Adipose tissue (tissue), 3 donors: ENCODE measurements around the gene ROR1. TPM values are rescaled to one million over a fixed set of nuclear protein-coding genes. Genes with fewer than 3 reads are reported as not detected.
"Not testable (repeated sequence)": the region's sequence is repeated elsewhere in the genome, so short reads cannot be mapped to it uniquely, and the experiment has no call there.

Experiments
- H3K27ac ChIP-seq: one replicate; pipeline ENCODE4 v1.5.1; 2013; ENCODE audit warnings: low read depth, low read length
- WGBS, 3 donors: extraction: QIAGEN DNeasy Blood & Tissue Kit; methylation state at CpG; one replicate each; pipeline ENCODE4 v1.1.7; 2013; 5-methylcytosine and 5-hydroxymethylcytosine counted together
- polyA plus RNA-seq, 3 donors: library from polyadenylated mRNA; stranded (reverse); fragments of 200-250 nt; gene quantifications; one replicate each; pipeline ENCODE4 v1.2.3, GENCODE V29; 2013
- donor health status: healthy with polysubstance abuse.
- donor health status: Bipolar disorder and iron deficiency.
- donor health status: healthy.

ROR1 gene
- polyA plus RNA-seq, 3 donors, result 2.1 to 2.8 (median 2.1) TPM

DNA sequence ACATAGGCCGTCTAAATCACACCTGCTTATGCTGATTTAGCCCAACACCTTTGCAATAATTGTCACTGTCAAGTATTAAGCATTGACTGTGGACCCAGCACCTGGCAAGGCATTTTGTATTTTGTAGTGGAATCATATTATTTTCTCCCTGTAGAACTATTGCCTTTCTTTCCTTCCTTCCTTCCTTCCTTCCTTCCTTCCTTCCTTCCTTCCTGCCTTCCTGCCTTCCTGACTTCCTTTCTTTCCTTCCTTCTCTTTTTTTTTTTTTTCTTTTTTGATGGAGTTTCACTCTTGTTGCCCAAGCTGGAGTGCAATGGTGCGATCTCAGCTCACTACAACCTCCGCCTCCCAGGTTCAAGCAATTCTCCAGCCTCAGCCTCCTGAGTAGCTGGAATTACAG, 13.5 kb downstream of the ROR1 start:
- not testable (repeated sequence) for H3K27ac ChIP-seq
- WGBS, 3 donors, result 88 to 99% (median 96%) methylated on average over 3 of the region's 3 CpGs

DNA sequence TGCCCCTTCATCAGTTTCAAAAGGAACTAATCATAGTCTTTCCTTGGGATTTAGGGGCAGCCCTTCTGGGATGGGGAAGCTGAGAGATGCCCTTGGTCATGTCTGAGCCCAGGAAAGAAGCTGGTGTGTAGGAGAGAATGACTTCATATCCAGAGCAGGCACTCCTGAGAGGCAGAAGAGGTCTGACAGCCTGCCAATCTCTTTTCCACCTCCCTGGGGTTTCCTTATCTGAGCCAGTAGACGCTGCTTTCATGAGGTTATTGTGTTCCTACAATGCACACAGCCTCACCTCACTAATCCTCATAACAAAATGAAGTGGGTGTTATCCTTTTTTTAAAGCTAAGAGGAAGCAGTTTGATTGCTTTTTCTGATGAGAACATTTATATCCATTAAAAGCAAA, 14.1 kb downstream of the ROR1 start:
- 11 to 50% (median 48%) methylated on average over 1 of the region's 1 CpG for WGBS, 3 donors
- no peak overlapping the region for H3K27ac ChIP-seq

DNA sequence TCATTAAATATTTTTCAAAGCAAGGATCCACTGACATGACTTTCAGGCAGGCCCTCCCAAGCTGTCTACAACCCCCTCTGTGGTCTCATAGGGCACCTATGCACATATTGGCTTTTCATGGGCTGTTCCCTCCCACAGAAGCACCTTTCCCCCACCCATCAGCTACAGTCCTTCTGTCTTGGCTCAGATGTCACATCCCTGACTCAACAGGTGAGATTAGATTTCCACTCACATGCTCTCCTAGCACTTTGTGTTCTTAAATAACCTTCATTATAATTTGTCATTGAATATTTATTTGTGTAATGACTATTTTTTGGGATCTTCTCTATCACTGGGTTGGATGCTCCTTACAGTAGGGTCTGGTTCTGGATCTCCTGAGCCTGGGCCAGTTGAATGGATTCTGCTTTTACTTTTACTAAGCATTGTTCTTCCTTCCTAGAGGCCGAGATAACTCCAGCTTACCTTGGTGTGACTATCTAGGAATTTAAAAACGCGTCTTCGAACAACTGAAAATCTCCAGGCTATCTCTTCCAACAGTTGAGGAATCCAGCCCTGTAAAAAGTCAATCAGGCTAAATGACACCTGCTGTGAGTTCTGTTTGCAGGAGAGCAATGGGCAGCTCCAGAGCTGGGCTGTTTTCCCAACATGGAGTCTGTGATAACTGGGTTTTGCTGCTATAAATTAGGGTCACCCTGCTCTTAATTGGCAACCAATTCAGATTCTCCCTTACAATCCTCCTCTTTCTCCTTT, 16.2 kb downstream of the ROR1 start:
- no peak overlapping the region for H3K27ac ChIP-seq
- 64 to 91% (median 82%) methylated on average over 4 of the region's 4 CpGs for WGBS, 3 donors

DNA sequence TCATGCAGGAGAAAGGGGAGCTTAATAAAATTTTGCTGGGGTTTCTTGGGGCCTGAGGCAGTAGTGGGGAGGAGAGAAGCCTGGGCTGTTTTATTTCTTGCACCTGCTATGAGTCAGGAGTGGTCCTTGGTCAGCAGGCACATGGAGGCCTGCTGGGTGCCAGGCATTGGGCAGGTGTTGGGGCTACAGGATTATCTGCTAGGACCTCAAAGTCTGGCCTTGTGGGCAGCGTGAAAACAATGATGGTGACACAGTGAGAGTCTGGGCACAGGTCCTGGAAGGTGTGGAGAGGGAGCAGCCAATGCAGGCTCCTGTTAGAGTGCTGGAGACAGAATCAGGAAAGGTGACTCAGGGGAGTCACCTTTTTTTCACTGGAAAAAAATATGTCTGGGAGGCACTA, 17.2 kb downstream of the ROR1 start:
- H3K27ac ChIP-seq, result no peak overlapping the region
- 24 to 78% (median 76%) methylated on average over 1 of the region's 1 CpG for WGBS, 3 donors

DNA sequence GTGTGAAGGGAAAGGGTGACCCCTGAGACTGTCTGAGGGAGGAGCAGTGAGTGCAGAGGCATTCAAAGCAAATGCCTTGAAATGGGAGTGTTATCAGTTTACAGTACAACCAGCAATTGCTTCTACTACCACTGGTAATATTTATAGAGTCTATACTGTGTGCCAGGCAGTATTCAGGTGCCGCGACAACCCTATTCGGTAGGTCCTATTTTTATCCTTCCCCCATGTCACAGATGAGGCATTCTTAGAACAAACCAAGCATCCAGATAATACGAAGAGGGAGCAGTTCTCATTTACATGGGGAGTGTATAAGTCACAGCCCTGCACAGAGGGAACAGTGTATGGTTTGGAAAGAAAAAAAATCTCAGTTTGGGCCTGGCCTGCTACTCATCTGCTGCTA, 18.3 kb downstream of the ROR1 start:
- WGBS, 3 donors, result 74 to 86% (median 85%) methylated on average over 4 of the region's 4 CpGs
- no peak overlapping the region for H3K27ac ChIP-seq

DNA sequence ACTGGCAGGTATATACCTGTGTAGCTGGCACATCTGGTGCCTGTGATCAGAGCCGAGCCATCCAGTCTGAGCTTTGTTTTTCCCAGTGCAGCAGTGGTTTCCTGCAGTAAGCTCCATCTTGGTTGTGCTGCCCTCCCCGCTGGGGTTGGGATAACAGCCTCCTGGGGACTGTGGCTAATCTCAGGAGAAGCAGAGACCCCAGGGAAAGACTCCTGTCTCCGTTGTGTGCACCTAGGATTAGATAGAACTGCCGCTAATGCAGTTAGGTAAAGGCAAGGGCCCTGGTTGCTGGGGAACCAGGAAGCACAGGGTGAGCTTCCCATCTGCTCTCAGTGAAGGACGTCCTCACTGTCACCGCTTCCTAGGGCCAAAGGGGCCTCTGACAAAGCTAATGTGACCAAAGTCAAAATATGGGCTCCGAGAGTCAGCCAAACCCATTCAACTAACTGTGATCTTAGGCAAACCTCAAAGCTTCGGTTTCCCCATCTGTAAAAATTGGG, 20.0 kb downstream of the ROR1 start:
- 85 to 90% (median 87%) methylated on average over 8 of the region's 8 CpGs for WGBS, 3 donors

DNA sequence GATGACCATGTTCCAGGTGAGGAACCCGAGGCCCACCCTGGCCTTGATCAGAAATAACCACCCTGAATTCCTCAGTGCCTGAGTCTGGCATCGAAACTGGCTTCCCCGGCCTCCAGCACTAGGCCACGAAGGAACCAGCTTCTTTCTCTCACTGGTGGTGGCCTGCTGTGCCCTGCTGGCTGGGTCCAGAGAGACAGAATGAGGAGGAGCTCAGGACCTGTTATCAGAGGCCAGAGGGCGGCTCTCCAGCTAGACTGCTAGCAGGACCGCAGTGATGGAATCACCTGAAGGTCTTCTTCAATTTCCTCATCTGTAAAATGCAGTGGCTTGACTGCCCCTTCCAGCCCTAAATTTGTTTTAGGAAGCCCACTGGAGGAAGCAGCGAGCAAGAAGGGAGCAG, 20.5 kb downstream of the ROR1 start:
- WGBS, 3 donors, result 90 to 94% (median 93%) methylated on average over 7 of the region's 7 CpGs
- no peak overlapping the region for H3K27ac ChIP-seq

More for the DNA sequence above, 20.0 kb downstream of the ROR1 start:
- no peak overlapping the region for H3K27ac ChIP-seq

DNA sequence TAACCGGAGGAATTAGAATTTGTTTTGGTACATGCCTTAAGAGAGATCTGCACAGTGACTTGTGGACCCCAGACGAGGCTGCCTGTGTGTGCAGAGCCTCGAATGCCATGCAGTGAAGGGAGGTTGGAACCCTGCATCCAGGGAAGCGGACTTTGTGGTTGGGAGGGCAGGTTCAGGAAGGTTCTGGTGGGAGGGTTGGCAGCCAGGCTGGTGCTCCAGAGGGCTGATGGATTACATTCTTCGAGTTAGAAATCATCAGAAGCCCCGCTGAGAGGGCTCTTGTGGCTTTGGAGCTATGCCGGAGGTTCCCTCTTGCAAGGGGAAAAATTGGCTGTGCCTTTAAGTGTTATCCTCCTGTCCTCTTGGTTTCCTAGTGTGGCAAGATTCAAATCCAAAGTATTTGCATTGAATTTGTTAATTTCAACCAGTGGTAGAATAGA, 21.1 kb downstream of the ROR1 start:
- WGBS, 3 donors, result 80 to 87% (median 80%) methylated on average over 7 of the region's 7 CpGs
- H3K27ac ChIP-seq, result no peak overlapping the region

DNA sequence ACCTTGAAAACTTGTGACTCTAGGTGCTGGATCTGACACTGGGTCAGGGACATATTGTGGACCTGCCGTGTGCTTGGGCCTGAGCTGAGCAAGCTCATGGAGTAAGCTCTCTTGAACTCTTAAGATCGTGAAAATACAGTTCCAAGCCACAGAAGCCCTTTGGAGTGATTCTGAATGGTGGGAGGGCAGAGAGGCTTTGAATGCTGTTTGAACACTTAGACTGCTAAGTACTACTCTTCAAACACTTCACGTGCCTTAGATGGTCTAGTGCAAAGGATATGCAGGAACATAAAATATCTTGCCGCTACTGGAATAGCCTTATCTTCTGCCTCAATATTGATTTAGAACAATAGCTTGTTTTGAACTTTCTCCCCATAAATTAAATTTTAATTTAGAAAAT, 21.6 kb downstream of the ROR1 start:
- no peak overlapping the region for H3K27ac ChIP-seq
- WGBS, 3 donors, result 46 to 86% (median 77%) methylated on average over 4 of the region's 4 CpGs

DNA sequence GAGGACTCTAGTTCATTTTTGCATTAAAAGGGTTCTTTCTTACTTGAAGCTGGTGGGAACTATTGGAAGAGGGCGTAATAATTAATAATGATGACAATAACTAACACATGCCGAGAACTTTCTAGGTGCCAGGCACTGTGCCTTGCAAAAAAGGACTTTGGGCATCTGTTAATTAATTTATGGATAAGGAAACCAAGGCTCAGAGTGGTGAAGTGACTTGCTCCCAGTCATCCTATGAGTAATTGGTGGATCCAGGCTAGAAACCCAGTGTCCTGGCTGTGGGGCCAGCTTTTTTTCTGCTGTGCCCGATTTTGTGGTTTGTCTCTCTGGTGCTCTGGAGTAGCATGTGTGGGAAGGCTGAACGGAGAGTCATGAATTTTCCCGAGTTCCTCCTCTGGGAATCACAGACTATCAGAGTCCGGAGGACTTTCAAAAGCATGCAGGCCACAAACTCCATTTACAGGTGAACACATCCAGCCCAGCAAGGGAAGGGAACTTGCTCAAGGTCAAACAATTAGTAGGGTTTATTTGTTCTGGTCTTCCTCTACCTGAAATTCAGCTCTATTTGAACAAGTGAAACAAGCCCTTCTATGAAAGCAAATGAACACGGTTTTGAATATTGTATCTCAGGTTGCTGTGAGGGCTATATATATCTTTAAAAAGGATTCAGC, 23.4 kb downstream of the ROR1 start:
- H3K27ac ChIP-seq, result no peak overlapping the region
- WGBS, 3 donors, result 70 to 78% (median 77%) methylated on average over 7 of the region's 7 CpGs

DNA sequence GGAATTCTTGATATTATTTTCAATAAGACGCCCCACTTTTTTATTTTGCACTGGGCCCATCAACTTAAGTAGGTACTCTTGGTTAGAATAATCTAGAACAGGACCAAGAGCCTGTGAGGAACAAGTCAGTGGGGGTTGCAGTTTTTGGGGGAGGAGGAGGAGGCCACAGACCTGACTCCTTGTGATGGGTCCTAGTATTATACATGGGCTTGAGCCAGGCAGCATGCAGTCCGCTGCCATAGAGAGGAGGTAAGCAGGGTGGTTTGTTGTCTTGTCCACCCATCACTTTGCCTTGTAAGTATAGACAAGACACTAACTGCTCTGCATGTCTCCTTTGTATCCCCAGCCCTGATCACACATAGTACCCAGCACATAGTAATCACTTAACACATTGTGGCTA, 24.5 kb downstream of the ROR1 start:
- no peak overlapping the region for H3K27ac ChIP-seq
- WGBS, 3 donors, result 47 to 88% (median 68%) methylated on average over 2 of the region's 2 CpGs

DNA sequence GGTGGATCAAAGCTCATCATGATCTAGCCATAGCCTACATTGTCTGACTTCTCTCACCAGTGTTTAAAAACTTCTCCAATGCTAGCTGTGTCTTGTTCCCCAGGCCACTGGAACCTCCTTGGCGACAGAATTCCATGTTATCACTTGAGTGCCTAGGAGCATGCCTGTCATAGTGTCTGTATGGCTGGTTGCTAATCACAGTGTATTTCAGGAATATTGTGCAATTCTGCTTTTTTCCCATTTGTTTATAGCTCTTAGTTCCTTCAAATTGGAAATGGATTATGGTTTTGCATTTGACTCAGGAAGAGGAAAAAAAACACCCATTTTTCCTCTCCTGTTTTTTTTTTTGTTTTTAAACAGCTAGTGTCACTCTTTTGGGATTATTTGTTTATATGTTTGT, 25.5 kb downstream of the ROR1 start:
- no peak overlapping the region for H3K27ac ChIP-seq
- WGBS, 3 donors, result 69 to 79% (median 71%) methylated on average over 1 of the region's 1 CpG

DNA sequence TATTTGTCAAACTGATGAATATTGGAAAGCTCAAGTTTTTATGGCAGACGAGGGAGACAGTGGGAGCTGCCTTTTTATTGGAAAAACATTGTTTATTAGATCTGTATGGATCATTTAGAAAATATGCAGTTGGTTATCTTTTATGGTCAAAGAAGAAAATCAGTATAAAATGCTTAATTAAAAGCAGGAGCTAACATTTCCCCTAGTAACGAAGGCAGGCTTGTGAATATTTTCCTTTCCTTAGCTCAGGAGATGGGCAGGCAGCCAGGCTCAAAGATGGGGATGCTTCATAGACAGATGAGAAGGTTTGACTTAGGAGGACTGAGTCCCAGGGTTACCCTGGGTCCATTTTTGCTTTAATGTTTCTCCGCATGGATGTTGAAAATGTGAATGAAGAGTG, 26.0 kb downstream of the ROR1 start:
- no peak overlapping the region for H3K27ac ChIP-seq

DNA sequence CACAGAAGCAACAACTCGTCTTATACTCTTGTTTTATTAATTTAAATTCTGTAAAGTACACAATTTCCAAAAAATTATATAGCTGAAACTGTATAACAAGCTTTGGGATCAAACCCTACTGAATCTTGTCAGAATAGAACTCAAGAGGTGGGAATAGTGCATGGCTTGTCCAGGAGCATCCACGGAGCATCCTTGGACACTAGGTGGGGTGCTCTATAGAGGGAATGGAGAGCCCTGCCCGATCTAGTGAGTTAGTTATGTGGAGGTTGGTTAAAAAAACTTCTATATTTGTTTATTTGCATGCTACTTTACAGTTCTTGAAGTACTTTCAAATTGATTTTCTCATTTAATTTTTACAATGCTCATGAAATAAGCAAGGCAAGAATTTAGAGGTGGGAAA, 28.3 kb downstream of the ROR1 start:
- H3K27ac ChIP-seq, result no peak overlapping the region
- WGBS, 3 donors, result 85 to 95% (median 90%) methylated on average over 3 of the region's 3 CpGs

More for the DNA sequence above, 26.0 kb downstream of the ROR1 start:
- WGBS, 3 donors, result 47 to 59% (median 54%) methylated on average over 3 of the region's 3 CpGs

DNA sequence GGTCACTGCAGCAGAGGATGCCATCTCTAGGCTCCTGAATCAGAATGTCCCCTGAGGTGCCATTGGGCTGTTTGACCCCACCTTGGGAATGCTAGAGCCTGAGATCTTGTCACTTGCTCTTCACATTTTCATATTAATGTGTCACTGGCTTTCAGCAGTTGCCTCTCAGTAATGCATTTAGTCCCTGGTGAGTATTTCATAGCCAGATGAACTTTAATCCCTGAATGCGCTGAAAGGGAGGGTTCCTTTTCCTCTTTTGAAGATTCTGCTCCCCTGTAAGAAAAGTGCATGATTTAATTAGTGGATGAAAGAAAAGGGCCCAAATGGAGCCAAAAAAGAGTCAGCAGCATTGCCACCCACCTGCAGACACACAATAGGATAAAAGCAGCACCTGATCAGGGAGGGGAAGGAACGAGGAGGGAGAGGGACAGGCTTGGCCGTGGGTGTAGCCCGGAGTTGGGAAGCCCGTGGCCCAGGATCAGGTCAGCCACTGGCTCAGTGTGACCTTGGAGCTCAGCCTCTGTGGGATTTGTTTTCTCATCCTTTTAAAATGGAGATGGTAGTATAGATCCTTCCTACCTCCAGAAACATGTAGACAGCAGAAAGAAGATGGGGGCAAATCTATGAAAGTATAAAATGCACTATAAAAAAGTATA, 31.1 kb downstream of the ROR1 start:
- H3K27ac ChIP-seq, result no peak overlapping the region
- WGBS, 3 donors, result 56 to 67% (median 64%) methylated on average over 5 of the region's 5 CpGs

DNA sequence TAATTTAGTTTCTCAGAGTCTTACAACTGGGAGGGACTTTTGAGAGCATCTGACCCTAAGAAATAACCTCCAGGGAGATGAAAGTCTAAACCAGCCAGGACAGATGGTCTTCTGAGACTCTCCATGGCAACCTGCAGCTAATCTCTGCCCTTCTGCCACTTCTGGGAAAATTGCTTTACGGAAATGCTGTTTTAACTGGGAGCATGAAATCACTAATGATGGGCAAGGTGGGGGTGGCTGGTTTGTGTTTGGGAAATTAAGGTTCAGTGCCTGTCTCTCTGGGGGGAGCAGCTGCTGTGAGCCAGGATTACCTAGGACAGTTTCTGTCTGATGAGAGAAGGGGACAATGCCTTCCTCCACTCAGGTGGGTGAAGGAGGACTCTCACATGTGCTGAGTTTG, 33.2 kb downstream of the ROR1 start:
- H3K27ac ChIP-seq, result no peak overlapping the region
- 68 to 85% (median 81%) methylated on average over 1 of the region's 1 CpG for WGBS, 3 donors

DNA sequence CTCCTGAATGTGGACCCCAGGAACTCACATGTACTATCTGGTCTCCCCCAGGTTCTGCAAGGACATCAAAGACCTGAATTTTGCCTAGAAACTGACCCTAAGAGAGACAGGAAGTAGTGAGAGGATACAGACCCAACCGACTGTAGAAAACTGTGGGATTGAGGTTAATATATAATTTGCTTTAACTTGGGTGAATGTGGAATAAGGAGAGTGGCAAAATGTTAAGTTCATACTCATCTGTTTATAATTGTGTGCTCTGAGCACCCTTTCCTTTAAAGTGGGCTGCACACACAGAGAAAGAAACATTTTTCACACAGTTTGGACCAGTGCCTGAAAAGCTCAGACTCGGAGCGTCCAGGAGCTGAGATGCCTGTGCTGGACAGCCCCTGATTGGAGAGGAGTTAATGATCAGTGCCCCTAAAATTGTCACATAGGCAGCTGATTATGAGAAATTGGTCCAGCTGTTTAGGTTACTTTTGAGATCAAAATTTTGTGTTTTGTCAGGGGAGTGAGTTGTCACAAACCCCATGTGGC, 37.2 kb downstream of the ROR1 start:
- 52 to 58% (median 53%) methylated on average over 3 of the region's 3 CpGs for WGBS, 3 donors
- no peak overlapping the region for H3K27ac ChIP-seq

DNA sequence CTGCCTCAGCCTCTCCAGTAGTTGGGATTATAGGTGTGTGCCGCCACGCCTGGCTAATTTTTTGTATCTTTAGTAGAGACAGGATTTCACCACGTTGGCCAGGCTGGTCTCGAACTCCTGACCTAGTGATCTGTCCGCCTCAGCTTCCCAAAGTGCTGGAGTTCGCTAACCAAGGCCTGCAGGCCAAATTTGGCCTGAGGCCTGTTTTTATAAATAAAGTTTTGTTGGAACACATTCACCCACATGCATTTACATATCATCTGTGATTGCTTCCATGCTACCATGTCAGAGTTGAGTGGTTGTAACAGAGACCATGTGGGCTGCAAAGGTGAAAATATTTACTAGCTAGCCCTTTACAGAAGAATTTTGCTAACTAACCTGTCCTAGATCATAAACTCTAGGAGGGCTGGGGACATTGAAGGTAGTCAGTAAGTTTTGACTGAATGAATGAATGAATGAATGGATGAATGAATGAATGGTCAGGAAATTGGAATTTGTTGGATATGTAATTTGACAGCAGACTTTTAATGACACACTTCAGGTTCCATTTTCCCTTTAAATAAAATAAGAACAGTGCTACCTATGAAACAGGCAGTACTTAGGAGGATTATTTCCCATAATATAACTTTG, 38.4 kb downstream of the ROR1 start:
- 92 to 96% (median 96%) methylated on average over 6 of the region's 6 CpGs for WGBS, 3 donors
- H3K27ac ChIP-seq, result no peak overlapping the region

DNA sequence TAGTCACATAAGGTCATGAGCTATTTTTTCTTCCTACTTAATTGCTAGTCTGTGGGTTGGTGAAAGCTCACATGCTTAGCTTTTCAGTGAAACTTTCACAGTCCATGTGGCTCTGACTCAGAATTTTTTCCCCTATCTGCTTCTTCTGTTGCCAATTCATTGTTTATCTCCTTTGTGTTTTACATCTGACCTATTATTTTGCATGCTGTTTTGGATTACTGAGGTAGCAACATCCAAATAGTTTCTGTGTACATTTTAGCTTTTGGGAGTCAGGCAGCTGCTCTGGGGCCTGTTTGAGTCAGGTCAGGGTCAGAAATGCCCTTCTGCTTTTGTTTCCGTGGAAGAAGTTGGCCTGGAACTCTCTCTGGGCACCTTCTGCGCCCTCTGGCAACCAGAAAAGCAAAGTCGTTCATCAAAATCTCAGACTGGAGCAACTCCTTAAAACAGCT, 40.0 kb downstream of the ROR1 start:
- H3K27ac ChIP-seq, result no peak overlapping the region

More for the DNA sequence above, 40.0 kb downstream of the ROR1 start:
- WGBS, 3 donors, result 26 to 47% (median 45%) methylated on average over 3 of the region's 3 CpGs
